C4-2B (cell line): ENCODE measurements around the gene PTK7.

Experiments used
- CTCF ChIP-seq: fragments of 450-650 bp; conservative IDR thresholded peaks from 2 replicates; pipeline ENCODE4 v1.5.1; 2017; ENCODE audit warnings: mild to moderate bottlenecking
- ZFX ChIP-seq: fragments of 450-650 bp; IDR thresholded peaks from 2 replicates; pipeline ENCODE4 v1.6.1; 2017

GRCh38 chr6:43122146-43122545, 46.0 kb downstream of the PTK7 start:
- TF ChIP-seq CTCF = no peak
- no peak for TF ChIP-seq ZFX
